GM18508 (cell line): ENCODE measurements around the gene PARD3B.

Experiments
- ATAC-seq: cut with Tn5 transposase; IDR thresholded peaks from one replicate; pipeline ENCODE4 v1.9.1; 2021; ENCODE audit warnings: moderate number of reproducible peaks; ENCODE audit not compliant: insufficient read depth, unreplicated experiment

Gene PARD3B

DNA sequence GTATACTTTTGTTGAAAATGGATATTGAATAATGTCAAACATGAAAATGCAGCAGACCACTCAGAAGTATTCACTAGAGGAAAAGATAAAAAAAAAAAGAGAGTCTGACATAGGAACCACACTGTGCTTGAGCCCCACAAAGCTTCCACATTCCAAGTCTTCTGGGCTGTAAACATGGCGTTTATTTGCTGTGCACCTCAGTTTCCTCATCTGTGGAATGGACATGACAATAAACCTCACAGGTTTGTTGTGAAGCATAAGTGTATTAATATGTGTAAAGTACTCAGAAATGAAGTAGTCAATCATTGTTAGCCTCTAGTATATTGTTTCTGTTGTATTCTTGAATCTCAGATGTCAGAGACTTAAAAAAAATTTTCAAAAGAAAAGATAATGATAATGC is 611.2 kb downstream of the PARD3B start:
- no peak for ATAC-seq

GRCh38 chr2:205158404-205158803 is 613.1 kb downstream of the PARD3B start:
- no peak for ATAC-seq

DNA sequence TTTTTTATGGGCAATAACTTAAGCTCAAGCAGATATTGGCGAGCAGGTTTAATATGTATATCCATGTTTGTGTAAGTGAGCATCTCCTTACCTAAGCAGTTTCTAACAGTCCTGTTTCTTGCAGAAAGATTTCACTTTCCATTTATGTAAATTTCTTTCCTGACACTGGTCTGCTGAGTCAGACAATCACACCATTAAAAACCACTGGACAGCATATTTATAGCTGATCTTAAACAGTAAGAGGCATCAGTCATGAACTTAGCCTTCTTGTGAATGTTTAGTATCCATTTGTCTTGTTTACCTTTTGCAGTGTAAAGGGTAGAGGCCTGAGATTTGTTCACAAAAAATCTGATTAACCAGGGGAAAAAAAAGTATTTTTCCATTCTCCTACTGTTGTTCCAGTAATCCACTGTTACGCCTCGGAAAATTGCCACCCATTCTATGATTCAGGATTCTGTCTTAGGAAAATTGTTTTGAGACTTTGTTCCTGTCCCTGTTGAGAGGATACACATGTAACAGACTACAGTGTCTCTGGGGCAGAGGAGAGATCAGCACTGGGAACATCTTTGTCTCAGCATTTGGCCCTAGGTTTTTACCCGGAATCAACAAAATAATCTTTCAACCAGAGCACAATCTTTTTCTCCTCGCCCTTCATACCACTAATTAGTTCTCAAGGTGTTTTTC is 616.0 kb downstream of the PARD3B start:
- no peak for ATAC-seq

DNA sequence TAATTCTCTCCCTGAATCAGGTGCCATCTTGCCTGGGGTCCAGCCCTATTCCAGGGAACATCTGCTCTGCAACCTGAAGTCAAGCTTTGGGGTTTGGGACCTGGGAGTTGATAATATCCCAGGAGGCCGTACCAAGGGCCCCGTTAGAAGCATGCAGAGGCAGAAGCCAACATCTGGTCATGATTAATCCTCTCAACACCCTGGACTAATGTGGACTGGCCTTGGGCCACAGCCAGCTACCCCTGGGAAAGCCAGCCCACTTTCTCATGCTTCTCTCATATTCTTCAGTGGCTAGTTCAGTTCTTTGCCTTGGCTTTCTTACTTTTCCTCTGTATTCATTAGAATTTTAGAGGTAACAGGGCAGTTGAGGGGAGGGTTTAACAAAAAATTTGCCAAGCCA is 621.5 kb downstream of the PARD3B start:
- ATAC-seq = no peak

GRCh38 chr2:205169012-205169411 is 623.7 kb downstream of the PARD3B start:
- no peak for ATAC-seq

- ATAC-seq = no peak
Observed at GRCh38 chr2:205169464-205169863, 624.2 kb downstream of the PARD3B start.

DNA sequence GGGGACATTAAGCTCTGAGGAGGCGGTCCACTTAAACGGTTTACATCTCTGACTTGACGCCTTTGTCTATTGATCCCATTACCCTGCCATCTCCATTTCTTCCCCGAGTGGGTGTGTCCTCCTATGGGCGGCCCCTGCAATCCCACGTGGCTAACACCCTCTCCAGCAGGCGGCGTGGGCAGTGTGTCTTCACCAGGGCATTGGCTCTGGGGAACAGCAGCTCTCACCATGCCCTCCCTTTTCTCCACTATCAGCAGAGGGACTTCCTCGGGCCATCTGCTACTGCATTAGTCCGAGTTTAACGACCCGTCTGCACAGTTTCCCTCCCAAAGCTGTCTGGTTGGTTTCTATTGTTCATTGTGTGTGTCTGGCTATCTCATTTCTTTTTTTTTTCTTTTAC is 625.1 kb downstream of the PARD3B start:
- no peak for ATAC-seq

- ATAC-seq = no peak
Observed at GRCh38 chr2:205171261-205171940, 626.1 kb downstream of the PARD3B start.

GRCh38 chr2:205175831-205176230 is 630.6 kb downstream of the PARD3B start:
- ATAC-seq = no peak

DNA sequence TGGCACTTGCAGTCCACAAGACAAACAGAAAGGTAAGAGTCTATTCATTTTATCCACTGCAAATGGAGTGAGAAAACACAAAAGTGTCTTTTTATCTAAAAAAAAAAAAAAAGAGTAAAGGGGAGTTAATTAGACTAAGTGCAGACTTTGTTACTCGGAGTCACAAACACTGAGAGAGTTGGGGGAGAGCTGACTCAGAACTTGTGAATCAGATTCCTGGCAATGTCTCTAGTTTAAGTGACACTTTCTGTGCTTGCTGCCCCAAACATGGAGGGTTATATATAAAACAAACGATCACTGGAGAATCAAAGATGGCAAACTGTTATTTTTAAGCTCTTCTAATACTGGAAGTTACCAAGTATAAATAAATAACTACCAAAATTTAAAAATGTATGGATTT is 631.3 kb downstream of the PARD3B start:
- ATAC-seq = no peak

- no peak for ATAC-seq
Observed at GRCh38 chr2:205177546-205177945, 632.3 kb downstream of the PARD3B start.

DNA sequence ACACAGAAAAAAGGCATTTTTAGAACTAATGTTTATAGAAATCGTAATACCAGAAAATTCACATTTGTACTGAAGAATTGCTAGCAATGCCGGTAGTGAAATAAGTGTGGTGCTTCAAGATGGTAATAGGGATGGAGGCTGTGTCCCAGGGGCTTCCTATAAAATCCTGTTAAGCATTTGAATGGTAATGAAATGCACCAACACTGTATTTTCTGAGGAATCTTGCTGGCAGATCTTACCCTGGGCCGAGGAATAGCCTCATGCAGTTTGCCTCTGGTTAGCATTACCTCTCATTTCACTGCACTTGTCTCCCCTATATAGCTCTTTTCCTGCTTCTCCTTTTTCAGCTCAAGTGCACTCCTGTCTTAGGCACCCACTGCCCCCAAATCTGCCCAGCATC is 635.5 kb downstream of the PARD3B start:
- no peak for ATAC-seq

- no peak for ATAC-seq
Observed at GRCh38 chr2:205187731-205188130, 642.5 kb downstream of the PARD3B start.

DNA sequence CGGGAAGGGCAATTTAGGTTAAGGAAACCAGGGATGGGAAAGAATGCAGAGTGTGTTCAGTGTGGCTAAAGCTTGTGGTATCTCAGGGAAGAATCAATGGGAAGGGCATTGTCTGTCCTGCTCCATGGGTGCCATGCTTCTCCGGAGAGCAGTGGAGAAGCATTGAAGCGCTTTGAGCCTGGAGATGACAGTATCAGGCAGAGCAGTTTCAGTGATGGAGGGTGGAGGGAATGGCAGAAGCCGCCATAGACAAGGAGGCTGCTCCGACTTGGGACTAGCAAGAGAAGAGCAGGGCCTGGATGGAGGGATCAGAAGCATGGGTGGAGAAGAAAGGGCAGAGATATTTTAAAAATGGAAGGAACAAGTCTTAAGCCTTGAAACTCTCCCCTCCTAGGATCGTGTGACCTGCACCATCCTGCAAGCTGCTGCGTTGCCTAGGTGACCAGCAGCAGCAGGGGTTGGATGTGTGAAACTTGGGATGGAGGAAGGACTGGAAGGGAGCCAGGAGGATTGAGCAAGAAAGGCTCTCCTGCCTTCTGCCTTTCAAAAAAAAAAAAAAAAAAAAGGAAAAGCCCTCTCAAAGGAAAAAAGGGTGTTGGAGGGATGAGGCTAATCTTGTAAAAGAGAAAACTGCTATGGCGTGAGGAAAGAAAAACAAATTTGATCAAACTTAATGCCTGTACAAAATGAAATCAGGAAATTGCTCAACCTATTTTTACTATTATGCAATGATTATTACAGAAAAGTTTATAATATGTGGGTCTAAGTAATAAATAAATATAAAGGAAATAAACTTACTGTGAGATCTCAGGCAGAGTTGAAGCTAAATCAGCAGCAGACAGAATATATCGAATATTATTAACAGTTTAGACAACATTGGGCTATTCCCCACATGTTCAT is 643.2 kb downstream of the PARD3B start:
- no peak for ATAC-seq

- ATAC-seq = no peak
Observed at GRCh38 chr2:205189301-205189700, 644.0 kb downstream of the PARD3B start.

DNA sequence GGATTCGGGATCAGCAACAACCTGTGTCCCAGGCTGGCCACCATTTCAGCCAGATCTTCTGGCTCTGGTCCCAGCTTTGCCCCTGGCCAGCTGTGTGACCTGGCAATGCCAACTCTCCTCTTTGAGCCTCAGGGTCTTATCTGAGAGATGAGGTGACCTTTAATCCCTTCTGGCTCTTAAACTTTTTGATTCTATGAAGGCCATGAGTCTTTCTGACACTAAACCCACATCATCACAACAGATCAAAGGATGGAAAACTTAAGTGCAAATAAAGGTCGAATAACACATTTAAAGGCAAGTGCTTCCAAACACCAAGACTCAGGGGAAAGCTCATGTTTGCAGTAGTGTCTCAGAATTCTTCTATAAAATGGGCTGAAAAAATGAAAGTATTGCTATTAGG is 645.3 kb downstream of the PARD3B start:
- no peak for ATAC-seq

DNA sequence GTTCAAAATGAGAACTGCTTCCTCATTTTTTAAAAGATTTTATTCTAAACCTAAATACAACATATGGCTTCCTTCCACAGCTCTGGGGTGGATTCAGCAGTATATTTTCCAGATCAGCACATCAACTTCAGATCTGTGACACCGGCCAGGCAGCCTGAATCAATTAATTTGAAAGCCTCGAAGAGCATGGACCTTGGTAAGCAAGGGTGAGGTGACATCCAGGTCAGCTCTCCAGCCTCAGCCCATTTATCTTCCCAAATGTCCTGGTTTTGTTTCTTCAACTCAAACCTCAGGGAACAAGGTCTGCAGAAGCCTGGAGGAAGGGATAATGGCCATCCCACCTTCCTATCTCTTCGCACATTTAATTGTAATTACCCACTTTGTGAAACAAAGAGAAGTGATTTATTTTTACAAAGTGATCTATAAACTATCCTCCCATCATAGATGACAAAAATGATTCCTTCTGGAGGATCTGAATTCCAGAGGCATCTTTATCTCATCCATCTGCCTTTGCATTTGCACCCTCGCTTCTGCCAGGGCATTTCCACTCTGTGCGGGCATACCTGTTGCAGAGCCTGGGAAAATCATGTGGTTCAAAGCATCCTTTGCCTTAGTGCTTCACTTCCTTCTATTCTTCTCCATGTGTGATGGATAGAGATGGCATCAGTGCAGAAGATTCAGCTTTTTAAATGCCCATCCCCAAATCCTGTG is 648.0 kb downstream of the PARD3B start:
- ATAC-seq = no peak

DNA sequence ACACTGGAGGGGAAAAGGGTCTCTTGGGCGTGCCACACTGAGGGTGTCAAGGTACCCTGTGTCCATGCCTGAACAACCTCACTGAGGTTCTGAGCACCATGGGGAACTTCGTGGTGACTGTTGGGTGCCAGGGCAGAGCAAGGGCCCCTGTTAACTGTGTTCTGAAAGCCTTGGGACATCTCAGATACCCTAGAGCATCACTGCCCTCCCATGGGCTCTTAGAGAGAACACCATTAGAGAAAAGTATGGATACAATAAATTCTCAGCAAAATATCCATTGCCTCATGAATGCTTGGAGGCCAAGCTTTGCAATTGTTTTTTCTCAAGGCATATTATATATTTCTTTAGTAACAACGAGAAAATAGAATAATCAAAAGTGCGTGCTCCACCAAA is 648.6 kb downstream of the PARD3B start:
- no peak for ATAC-seq

DNA sequence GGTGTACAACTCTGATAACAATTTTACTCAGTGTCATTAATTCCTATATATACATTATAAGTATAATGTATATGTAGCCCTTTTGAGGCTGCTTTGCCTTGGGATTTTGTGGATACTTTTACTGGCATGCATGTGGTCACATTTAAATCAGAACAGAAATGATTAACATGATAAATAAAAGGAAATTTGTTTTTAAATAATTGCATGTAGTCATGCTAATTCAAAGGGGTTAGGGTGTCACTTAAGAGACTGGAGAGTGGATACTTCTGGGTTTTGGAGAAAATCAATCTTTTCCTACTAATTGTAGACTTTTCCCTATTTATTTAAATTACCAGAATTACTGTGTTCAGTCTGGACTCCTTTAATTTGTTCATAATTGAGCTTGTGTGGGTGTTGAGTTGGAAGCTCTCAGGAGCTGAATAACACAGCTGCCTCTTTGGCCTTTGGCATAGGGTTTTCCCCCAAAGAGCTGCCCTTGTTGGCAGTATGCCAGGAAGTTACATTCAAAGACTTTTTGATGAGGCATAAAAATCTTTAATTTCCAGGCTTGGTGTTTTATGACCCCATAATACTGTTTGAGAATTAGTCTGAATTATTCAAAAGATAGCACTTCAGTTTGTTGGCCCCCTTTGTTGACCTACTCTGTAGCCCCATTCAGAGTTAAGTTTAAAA is 652.3 kb downstream of the PARD3B start:
- ATAC-seq = no peak

- no peak for ATAC-seq
Observed at GRCh38 chr2:205198140-205198525, 652.9 kb downstream of the PARD3B start.
